Esophagus squamous epithelium (tissue), 4 donors: ENCODE data around the gene ZNF322.
"Not testable (repeated sequence)": the region's sequence is repeated elsewhere in the genome, so short reads cannot be mapped to it uniquely, and the experiment has no call there.

Experiments used
- POLR2A ChIP-seq, 4 donors: fragments of 450-650 bp; IDR thresholded peaks; one replicate each; pipeline ENCODE4 v1.6.1; 2017; ENCODE audit warnings: antibody characterized with exemption in 4 of 4, mild to moderate bottlenecking in 4 of 4, moderate library complexity in 3 of 4
- TF ChIP-seq, protein P1 (sequence below), 6 experiments: fragments of 450-650 bp in 4 of 6; fragments of 200-600 bp in 2 of 6; sonication (generic) in 2 of 6; IDR thresholded peaks; one replicate each; pipeline ENCODE4 v1.5.1; 2016 to 2019; ENCODE audit warnings: antibody characterized with exemption in 6 of 6, mild to moderate bottlenecking in 4 of 6, moderate library complexity in 4 of 6

DNA sequence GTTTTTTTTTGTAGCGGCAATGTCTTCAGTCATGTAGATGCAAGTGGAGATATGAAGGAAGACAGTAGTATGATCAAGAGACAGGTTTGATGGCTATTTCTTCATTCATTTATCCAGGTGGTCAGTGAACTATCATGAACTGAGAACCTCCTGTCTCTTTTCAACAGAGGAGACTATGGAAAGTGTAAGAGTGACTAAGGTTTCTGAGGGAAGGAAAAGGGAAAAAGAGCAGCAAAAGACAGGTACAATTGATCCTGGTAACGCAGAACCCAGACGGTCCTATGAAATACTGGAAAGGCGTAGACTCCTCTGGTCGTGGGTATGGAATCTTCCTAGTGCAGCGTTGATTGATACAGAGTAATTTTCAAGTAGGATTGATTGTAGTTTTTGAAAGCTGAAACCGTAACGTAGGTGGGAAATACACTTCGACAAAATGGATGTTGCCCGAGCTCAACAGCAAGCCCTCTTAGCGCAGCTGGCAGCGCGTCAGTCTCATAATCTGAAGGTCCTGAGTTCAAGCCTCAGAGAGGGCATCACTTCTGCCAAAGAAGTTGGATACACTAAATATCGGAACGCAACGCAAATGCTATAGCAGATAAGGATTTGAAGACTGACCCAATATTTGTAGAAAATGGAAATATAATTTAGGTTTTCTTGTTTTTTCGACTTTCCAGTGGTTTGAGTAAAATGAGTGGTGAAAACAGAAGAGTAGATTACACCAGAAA is 41.6 kb upstream of the ZNF322 start:
- TF ChIP-seq, protein P1, sequence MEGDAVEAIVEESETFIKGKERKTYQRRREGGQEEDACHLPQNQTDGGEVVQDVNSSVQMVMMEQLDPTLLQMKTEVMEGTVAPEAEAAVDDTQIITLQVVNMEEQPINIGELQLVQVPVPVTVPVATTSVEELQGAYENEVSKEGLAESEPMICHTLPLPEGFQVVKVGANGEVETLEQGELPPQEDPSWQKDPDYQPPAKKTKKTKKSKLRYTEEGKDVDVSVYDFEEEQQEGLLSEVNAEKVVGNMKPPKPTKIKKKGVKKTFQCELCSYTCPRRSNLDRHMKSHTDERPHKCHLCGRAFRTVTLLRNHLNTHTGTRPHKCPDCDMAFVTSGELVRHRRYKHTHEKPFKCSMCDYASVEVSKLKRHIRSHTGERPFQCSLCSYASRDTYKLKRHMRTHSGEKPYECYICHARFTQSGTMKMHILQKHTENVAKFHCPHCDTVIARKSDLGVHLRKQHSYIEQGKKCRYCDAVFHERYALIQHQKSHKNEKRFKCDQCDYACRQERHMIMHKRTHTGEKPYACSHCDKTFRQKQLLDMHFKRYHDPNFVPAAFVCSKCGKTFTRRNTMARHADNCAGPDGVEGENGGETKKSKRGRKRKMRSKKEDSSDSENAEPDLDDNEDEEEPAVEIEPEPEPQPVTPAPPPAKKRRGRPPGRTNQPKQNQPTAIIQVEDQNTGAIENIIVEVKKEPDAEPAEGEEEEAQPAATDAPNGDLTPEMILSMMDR (IDR thresholded peaks at IDR 0.05): not testable (repeated sequence)
- TF ChIP-seq POLR2A (IDR thresholded peaks at IDR 0.05): not testable (repeated sequence)
